GM19395 (cell line): Measurements from ENCODE around the gene WAC.

ENCODE experiments used
- ATAC-seq: cut with Tn5 transposase; IDR thresholded peaks from one replicate; pipeline ENCODE4 v1.9.1; 2021; ENCODE audit warnings: mild to moderate bottlenecking, moderate library complexity; ENCODE audit not compliant: unreplicated experiment

The WAC gene

DNA sequence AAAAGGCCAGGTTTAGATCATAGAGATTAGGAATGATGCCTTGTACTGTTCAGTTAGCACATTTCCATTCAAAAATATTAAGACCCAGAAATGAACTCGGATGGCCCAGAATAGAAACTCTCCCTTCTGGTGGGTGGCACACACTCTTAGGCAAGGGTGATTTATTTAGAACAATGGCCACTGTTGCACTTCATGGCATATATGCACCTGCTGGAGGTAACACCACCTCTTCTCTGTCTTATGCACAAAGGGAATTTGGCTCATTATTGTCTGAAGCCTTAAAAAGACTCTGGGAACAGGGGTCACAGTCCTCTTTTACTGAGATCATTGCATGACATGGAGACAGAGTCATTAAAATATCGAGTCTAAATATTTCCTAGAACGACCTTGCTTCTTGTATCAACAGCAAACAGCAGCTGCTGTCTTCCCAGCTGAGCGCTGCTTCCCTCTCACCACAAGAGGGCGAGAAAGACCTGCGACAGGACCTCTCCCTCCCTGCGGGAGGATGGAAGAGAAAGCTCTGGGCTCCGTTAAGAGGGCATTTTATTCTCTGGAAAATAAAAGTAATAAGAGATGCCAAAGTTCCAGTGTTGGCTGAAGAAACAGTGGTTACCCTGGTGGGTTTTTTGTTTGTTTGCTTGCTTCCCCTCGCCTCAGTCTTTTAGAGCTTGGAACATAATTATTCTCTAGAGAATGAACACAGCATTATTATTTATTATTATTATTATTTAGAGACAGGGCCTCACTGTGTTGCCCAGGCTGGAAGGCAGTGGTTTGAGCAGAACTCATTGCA is 130.9 kb downstream of the WAC start:
- ATAC-seq, result peak; percentile 92

DNA sequence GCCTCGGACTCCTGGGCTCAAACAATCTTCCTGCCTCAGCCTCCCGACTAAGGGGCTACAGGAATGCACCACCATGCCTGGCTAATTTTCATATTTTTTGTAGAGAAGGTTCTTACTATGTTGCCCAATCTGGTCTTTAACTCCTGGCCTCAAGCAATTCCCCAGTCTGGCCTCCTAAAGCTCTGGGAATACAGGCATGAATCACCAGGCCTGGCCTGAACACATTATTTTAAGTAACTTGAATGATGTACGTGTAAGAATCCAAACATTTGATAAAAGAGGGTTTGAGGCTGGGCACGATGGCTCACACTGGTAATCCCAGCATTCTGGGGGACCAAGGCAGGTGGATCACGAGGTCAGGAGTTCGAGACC is 131.4 kb downstream of the WAC start:
- ATAC-seq, result no peak

GRCh38 chr10:28666751-28667467 is 134.0 kb downstream of the WAC start:
- no peak for ATAC-seq

DNA sequence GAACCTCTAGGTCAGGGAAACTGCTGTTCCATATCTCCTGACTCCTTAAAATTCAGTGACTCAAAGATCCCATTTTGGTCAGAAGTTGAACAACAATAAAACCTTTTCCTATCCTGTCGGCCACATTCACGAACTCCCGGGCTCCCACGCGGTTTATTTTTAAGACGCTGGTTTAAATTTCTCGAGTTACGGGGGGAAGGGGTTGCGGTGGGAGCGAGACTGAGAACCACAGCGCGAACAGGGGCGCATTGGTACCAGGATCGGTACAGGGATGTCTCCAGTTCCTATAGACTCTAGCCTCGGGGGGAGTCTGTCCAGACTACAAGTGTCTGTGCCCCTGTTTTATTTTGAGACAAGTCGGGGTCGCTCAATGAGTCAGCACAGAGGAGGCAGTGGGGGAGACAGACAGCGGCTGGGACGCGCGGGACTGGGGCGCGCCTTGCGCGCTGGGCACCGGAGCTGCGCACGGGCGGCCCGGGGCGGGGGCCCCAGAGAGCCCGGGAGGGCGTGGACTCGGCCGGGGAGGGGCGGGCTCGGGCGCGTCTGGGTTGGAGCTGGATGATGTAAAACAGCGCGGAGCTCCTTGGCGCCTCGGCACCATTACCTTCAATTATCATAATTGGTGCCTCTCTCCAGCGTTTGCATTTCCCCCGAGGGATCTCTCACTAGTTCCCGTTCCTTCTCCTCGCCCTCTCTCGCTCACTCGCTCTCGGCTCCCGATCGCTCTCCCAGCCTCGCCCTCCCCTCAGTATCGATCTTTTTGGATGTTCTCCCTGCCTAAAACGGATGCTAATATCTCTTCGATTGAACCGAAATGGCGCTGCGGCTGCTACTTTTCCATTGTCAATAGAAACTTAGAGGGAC is 135.7 kb downstream of the WAC start:
- no peak for ATAC-seq

- no peak for ATAC-seq
Observed at GRCh38 chr10:28669227-28670173, 136.6 kb downstream of the WAC start.
